ENCODE data around the gene PTPRN2.

DNA sequence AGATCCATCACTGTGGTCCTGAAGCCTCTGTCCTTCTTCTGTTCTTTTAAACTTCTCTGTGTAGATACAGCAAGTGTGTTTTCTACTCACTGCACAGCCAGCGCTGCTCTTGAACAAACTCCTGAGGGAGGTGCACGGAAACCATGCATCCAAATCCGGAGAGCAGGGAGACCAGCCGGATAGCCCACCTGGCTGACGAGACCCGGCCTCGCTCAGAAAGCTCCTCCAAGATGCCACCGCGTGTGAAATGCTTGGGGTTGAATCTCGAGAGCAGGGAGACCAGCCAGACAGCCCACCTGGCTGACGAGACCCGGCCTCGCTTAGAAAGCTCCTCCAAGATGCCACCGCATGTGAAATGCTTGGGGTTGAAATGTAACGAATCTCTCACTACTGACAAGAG, 602.0 kb downstream of the PTPRN2 start:
- TF ChIP-seq, protein P1, sequence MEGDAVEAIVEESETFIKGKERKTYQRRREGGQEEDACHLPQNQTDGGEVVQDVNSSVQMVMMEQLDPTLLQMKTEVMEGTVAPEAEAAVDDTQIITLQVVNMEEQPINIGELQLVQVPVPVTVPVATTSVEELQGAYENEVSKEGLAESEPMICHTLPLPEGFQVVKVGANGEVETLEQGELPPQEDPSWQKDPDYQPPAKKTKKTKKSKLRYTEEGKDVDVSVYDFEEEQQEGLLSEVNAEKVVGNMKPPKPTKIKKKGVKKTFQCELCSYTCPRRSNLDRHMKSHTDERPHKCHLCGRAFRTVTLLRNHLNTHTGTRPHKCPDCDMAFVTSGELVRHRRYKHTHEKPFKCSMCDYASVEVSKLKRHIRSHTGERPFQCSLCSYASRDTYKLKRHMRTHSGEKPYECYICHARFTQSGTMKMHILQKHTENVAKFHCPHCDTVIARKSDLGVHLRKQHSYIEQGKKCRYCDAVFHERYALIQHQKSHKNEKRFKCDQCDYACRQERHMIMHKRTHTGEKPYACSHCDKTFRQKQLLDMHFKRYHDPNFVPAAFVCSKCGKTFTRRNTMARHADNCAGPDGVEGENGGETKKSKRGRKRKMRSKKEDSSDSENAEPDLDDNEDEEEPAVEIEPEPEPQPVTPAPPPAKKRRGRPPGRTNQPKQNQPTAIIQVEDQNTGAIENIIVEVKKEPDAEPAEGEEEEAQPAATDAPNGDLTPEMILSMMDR (conservative IDR thresholded peaks at IDR 0.05; ENCODE audit: low read length), result no peak
- no peak for TF ChIP-seq EZH2phosphoT487 (IDR thresholded peaks at IDR 0.05; ENCODE audit: borderline replicate concordance, low read depth, low read length)

Measured in OCI-LY7 (cell line).